A673 (cell line): Measurements from ENCODE around the gene TTC1. TPM values are rescaled to one million over a fixed set of nuclear protein-coding genes. Genes with fewer than 3 reads are reported as not detected.

ENCODE experiments used
- BruUV-seq: library from RNA; stranded (reverse); fragments of 400-500 nt; replicated peaks from 2 replicates; lab custom pipeline; 2021; lab: Mats Ljungman, UMichigan
- CTCF ChIA-PET: fragments of 300-600 bp; sonication (Branson Sonifier 250); formaldehyde crosslinking; loops from one replicate; lab custom pipeline; 2022; ENCODE audit warnings: antibody characterized with exemption; lab: Charles Lee
- POLR2A ChIA-PET: fragments of 300-600 bp; sonication (Branson Sonifier 250); formaldehyde crosslinking; loops from one replicate; lab custom pipeline; 2022; ENCODE audit warnings: antibody characterized with exemption; ENCODE audit not compliant: low non-redundant PET; lab: Charles Lee
- DNase-seq: peaks from one replicate; pipeline ENCODE4 v3.0.0-alpha.2; 2015; ENCODE audit warnings: low spot score
- H3K27ac ChIP-seq: fragments of 200-600 bp; sonication (generic); 2 replicates; pipeline ENCODE4 v1.5.1; 2016; ENCODE audit warnings: mixed run types, low read depth, mild to moderate bottlenecking, mixed read lengths, antibody characterized with exemption, low read length; ENCODE audit not compliant: poor library complexity, severe bottlenecking
- H3K27me3 ChIP-seq: fragments of 200-600 bp; sonication (generic); replicated peaks from 2 replicates; pipeline ENCODE4 v1.6.1; 2017; ENCODE audit warnings: mixed run types, low read depth, mild to moderate bottlenecking, mixed read lengths, antibody characterized with exemption, low read length; ENCODE audit not compliant: insufficient read depth, poor library complexity
- H3K36me3 ChIP-seq: fragments of 200-600 bp; sonication (generic); 2 replicates; pipeline ENCODE4 v1.6.1; 2016; ENCODE audit warnings: mixed run types, mild to moderate bottlenecking, mixed read lengths, antibody characterized with exemption, low read length; ENCODE audit not compliant: insufficient read depth, poor library complexity, severe bottlenecking
- H3K4me1 ChIP-seq: fragments of 200-600 bp; sonication (generic); 2 replicates; pipeline ENCODE4 v1.6.1; 2017; ENCODE audit warnings: mixed run types, mild to moderate bottlenecking, mixed read lengths, antibody characterized with exemption, low read length; ENCODE audit not compliant: insufficient read depth, poor library complexity, severe bottlenecking
- H3K4me3 ChIP-seq: fragments of 200-600 bp; sonication (generic); 2 replicates; pipeline ENCODE4 v1.5.1; 2016; ENCODE audit warnings: low read depth, mixed run types, mild to moderate bottlenecking, mixed read lengths, low read length; ENCODE audit not compliant: poor library complexity, severe bottlenecking
- H3K9me3 ChIP-seq: fragments of 200-600 bp; sonication (generic); 2 replicates; pipeline ENCODE4 v1.6.1; 2016; ENCODE audit warnings: mixed run types, low read depth, mild to moderate bottlenecking, mixed read lengths, antibody characterized with exemption, low read length; ENCODE audit not compliant: poor library complexity, severe bottlenecking
- EZH2 ChIP-seq: fragments of 200-600 bp; sonication (generic); IDR thresholded peaks from 2 replicates; pipeline ENCODE4 v1.6.1; 2017; ENCODE audit warnings: borderline replicate concordance, low read depth, mild to moderate bottlenecking, mixed read lengths, antibody characterized with exemption, low read length; ENCODE audit not compliant: poor library complexity, severe bottlenecking
- intact Hi-C: fragments of 100-400 bp; cut with micrococcal nuclease; formaldehyde crosslinking; loops from one replicate; pipeline ENCODE4 v1.10.0; 2022; ENCODE audit not compliant: unreplicated experiment
- total RNA-seq: library from RNA; stranded (reverse); gene quantifications from 2 replicates; pipeline ENCODE4 v1.2.3, GENCODE V29; 2021
- TF ChIP-seq, protein P1 (sequence below): fragments of 300-800, 200-600 bp; sonication (generic); conservative IDR thresholded peaks from 2 replicates; pipeline ENCODE4 v1.5.1; 2017; ENCODE audit warnings: low read depth, mild to moderate bottlenecking, antibody characterized with exemption, low read length, moderate library complexity, mixed read lengths

The TTC1 gene
- total RNA-seq, 1 experiment from 2014 or later: 66.5 TPM

- TF ChIP-seq EZH2: no peak
- TF ChIP-seq, protein P1, sequence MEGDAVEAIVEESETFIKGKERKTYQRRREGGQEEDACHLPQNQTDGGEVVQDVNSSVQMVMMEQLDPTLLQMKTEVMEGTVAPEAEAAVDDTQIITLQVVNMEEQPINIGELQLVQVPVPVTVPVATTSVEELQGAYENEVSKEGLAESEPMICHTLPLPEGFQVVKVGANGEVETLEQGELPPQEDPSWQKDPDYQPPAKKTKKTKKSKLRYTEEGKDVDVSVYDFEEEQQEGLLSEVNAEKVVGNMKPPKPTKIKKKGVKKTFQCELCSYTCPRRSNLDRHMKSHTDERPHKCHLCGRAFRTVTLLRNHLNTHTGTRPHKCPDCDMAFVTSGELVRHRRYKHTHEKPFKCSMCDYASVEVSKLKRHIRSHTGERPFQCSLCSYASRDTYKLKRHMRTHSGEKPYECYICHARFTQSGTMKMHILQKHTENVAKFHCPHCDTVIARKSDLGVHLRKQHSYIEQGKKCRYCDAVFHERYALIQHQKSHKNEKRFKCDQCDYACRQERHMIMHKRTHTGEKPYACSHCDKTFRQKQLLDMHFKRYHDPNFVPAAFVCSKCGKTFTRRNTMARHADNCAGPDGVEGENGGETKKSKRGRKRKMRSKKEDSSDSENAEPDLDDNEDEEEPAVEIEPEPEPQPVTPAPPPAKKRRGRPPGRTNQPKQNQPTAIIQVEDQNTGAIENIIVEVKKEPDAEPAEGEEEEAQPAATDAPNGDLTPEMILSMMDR: no peak
- Histone ChIP-seq H3K9me3 (no peaks in the 10 kb centered on the region), H3K36me3 (peaks cover 3% of the 10 kb centered on the region), H3K4me1 (peaks cover 36% of the 10 kb centered on the region), H3K27me3 (no peaks in the 10 kb centered on the region), H3K27ac (no peak overlapping the region), H3K4me3 (no peak overlapping the region)
- no TSS peak for BruUV-seq
- POLR2A ChIA-PET: no interaction called here
- CTCF ChIA-PET: interaction anchor here (0.6 kb wide), 1 partner anchor 57 kb away, joined by 6 read pairs; no protein-coding TSS in a partner anchor
- intact Hi-C loops: no loop called here
- no peak for DNase-seq
Measured at GRCh38 chr5:160108124-160108523, 99.2 kb downstream of the TTC1 start.

Other genes starting within 250 kb of the TTC1 start
- gene ADRA1B, start 92.7 kb upstream of the TTC1 start, total RNA-seq: not detected in 2 replicates
- gene PWWP2A, start 110.3 kb downstream of the TTC1 start, total RNA-seq: 16.5 and 17.7 TPM in 2 replicates
- gene FABP6, start 220.4 kb downstream of the TTC1 start, total RNA-seq: 0.52 and 0.83 TPM in 2 replicates